T-cell (primary cell): ENCODE measurements around the gene KCTD15. TPM values are rescaled to one million over a fixed set of nuclear protein-coding genes. Genes with fewer than 3 reads are reported as not detected.

ENCODE experiments used
- ATAC-seq, 4 experiments: fragments of 200-7000 bp in 3 of 4; fragments of 150-1000 bp in 1 of 4; cut with Tn5 transposase; replicated peaks in 1 of 4; 1 replicate in 3 of 4; 2 replicates in 1 of 4; pipeline ENCODE4 v1.10.0; 2021; ENCODE audit warnings: moderate library complexity in 3 of 4, mild to moderate bottlenecking in 2 of 4, moderate number of reproducible peaks in 1 of 4
- CTCF ChIA-PET, 2 donors: fragments of 300-600 bp; sonication (Branson Sonifier 250); formaldehyde crosslinking; loops; one replicate each; lab custom pipeline; 2022; ENCODE audit warnings: antibody characterized with exemption in 2 of 2; lab: Charles Lee
- POLR2A ChIA-PET, 2 donors: fragments of 300-600 bp; sonication (Branson Sonifier 250); formaldehyde crosslinking; loops; one replicate each; lab custom pipeline; 2022; ENCODE audit warnings: antibody characterized with exemption in 2 of 2; lab: Charles Lee
- DNase-seq, 35 experiments: peaks; one replicate each; pipeline versions ENCODE4 v3.0.0 to v3.0.0-alpha.2; 2013 to 2023
- H3K27ac ChIP-seq: one replicate; pipeline ENCODE4 v1.5.1; 2013; ENCODE audit warnings: low read length
- H3K27me3 ChIP-seq, 2 experiments: replicated peaks in 1 of 2; 1 replicate in 1 of 2; 2 replicates in 1 of 2; pipeline versions ENCODE4 v1.6.1 to v1.7.0; 2013; ENCODE audit warnings: low read length in 1 of 2, mixed read lengths in 1 of 2; ENCODE audit not compliant: control insufficient read depth in 2 of 2, insufficient read depth in 2 of 2; ENCODE audit errors: extremely low read depth in 1 of 2
- H3K36me3 ChIP-seq, 2 donors: 1 replicate in 1 of 2; 2 replicates in 1 of 2; pipeline versions ENCODE4 v1.6.1 to v1.7.0; 2013; ENCODE audit warnings: low read length in 1 of 2; ENCODE audit not compliant: control insufficient read depth in 2 of 2, insufficient read depth in 1 of 2; ENCODE audit errors: extremely low read depth in 1 of 2
- H3K4me1 ChIP-seq, 2 experiments: 1 replicate in 1 of 2; 2 replicates in 1 of 2; pipeline versions ENCODE4 v1.6.1 to v1.7.0; 2013; ENCODE audit warnings: low read length in 2 of 2, mixed read lengths in 1 of 2; ENCODE audit not compliant: insufficient read depth in 2 of 2, control insufficient read depth in 1 of 2; ENCODE audit errors: extremely low read depth in 1 of 2
- H3K4me3 ChIP-seq, 2 donors: 1 replicate in 1 of 2; 2 replicates in 1 of 2; pipeline versions ENCODE4 v1.5.1 to v1.7.0; 2013; ENCODE audit warnings: mild to moderate bottlenecking in 2 of 2, low read length in 1 of 2, moderate library complexity in 1 of 2; ENCODE audit not compliant: control insufficient read depth in 1 of 2; ENCODE audit errors: extremely low read depth in 1 of 2
- H3K9me3 ChIP-seq: 2 replicates; pipeline ENCODE4 v1.7.0; 2013
- H3K27ac Mint-ChIP-seq, 2 donors: one replicate each; pipeline ENCODE4 v1.8.0; 2020 to 2021; ENCODE audit warnings: mild to moderate bottlenecking in 2 of 2, mixed read lengths in 2 of 2
- H3K27me3 Mint-ChIP-seq, 2 donors: one replicate each; pipeline ENCODE4 v1.8.0; 2021 to 2022; ENCODE audit warnings: mixed read lengths in 2 of 2
- H3K36me3 Mint-ChIP-seq: one replicate; pipeline ENCODE4 v1.8.0; 2021; ENCODE audit warnings: mixed read lengths
- H3K4me1 Mint-ChIP-seq, 3 donors: one replicate each; pipeline ENCODE4 v1.8.0; 2020 to 2022; ENCODE audit warnings: mixed read lengths in 3 of 3, mild to moderate bottlenecking in 1 of 3
- H3K4me3 Mint-ChIP-seq, 3 donors: one replicate each; pipeline ENCODE4 v1.8.0; 2020 to 2022; ENCODE audit warnings: mild to moderate bottlenecking in 3 of 3, mixed read lengths in 3 of 3, moderate library complexity in 3 of 3
- H3K9me3 Mint-ChIP-seq, 3 donors: one replicate each; pipeline ENCODE4 v1.8.0; 2020 to 2022; ENCODE audit warnings: mixed read lengths in 3 of 3
- WGBS: methylation state at CpG from one replicate; pipeline ENCODE4 v1.1.5; 2013; ENCODE audit warnings: missing lambda C conversion rate; ENCODE audit not compliant: insufficient coverage; 5-methylcytosine and 5-hydroxymethylcytosine counted together
- total RNA-seq, 35 experiments: library from RNA in 6 of 35; stranded (reverse) in 6 of 35; fragments of 120-200 nt in 1 of 35; gene quantifications; one replicate each; pipeline versions ENCODE4 v1.2.1 to v1.2.4 and lab custom pipeline; 2013 to 2026

Gene KCTD15
- total RNA-seq, 5 donors from 2014 or later (not counting 1 experiment from before 2014, with no cell fraction given), result 3.2 to 11.1 (median 5.2) TPM

DNA sequence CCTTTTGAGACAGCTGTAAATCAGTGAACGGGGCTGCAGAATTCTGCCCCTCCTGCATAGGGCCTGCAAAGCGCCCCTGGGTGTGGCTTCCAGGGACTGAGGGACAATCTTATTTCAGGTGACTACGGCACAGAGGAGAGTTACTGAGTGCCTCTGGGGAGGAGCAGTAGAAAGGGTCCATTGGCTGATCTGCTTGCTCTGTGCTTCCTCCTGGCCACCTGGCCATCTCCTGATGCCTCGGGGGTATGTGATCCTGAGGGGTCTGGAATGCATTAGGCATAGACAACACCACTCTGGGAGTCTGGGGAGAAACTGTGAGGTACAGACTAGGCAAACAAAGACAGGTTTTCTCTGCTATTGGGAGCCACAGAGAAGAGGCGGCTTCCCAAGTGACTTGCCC, 2.8 kb downstream of the KCTD15 start:
- POLR2A ChIA-PET, result no interaction called here
- H3K27me3 Mint-ChIP-seq, result peaks cover 17 to 18% of the 10 kb centered on the region in 2 donors
- no peaks in the 10 kb centered on the region for H3K9me3 Mint-ChIP-seq
- no peaks in the 10 kb centered on the region for H3K36me3 ChIP-seq
- H3K4me3 Mint-ChIP-seq, result no peak overlapping the region
- no peak overlapping the region for H3K4me3 ChIP-seq
- peaks cover 3 to 11% of the 10 kb centered on the region in 2 experiments for H3K4me1 ChIP-seq
- no peak overlapping the region for H3K27ac Mint-ChIP-seq
- DNase-seq, result no peak
- no peaks in the 10 kb centered on the region for H3K36me3 Mint-ChIP-seq
- H3K27me3 ChIP-seq, result peaks cover 0 to 38% of the 10 kb centered on the region in 2 experiments
- WGBS, result 84% methylated on average over 5 of the region's 5 CpGs
- CTCF ChIA-PET, result interaction anchor here in 1 of 2 donors (0.7 kb wide), 1 partner anchor 19 kb away, joined by 4 read pairs; no protein-coding TSS in a partner anchor
- no peak overlapping the region for H3K27ac ChIP-seq
- no peaks in the 10 kb centered on the region for H3K9me3 ChIP-seq
- peaks cover 0 to 9% (median 4%) of the 10 kb centered on the region in 3 donors for H3K4me1 Mint-ChIP-seq
- no peak for ATAC-seq

DNA sequence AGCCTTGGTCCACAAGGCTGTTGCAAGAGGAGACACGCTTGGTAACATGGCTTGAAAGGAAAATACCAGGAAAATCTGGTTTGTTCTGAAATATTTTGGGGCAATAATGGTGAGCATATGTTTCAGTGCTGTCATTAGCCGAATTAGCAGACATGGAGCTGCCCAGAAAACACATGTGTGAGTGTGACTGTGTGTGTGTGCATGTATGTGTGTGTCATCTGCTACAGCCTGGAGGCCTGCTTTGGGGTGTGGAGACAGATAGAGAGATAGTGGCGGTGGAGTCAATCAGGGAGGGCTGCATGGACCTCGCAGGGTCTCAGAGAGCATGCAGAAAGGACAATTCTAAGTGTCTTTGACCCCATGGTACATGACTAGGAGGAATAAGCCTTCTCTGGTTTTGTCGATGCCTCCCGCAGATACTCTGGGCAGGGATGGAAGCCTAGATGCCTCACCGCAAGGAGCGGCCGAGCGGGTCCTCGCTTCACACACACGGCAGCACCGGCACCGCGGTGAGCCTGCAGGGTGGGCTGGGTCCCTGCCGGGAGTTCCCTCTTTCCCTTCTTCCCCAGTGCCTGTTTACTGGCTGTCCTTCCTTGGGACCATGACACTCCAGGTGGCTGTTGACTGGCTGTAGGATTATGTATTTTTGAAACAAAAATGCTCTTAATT, 3.5 kb downstream of the KCTD15 start:
- Histone ChIP-seq H3K4me3 (no peak overlapping the region), H3K9me3 (no peaks in the 10 kb centered on the region), H3K36me3 (no peaks in the 10 kb centered on the region), H3K27me3 (peaks cover 0 to 31% of the 10 kb centered on the region in 2 experiments), H3K27ac (no peak overlapping the region), H3K4me1 (peaks cover 3 to 7% of the 10 kb centered on the region in 2 experiments)
- ChIA-PET CTCF (no interaction called here), POLR2A (no interaction called here)
- Mint-ChIP-seq H3K4me1 (peaks cover 0 to 9% (median 2%) of the 10 kb centered on the region in 3 donors), H3K27ac (no peak overlapping the region), H3K9me3 (no peaks in the 10 kb centered on the region), H3K27me3 (peaks cover 15 to 18% of the 10 kb centered on the region in 2 donors), H3K36me3 (no peaks in the 10 kb centered on the region), H3K4me3 (no peak overlapping the region)
- ATAC-seq (no peak), DNase-seq (no peak)
- WGBS, result 86% methylated on average over 4 of the region's 16 CpGs

DNA sequence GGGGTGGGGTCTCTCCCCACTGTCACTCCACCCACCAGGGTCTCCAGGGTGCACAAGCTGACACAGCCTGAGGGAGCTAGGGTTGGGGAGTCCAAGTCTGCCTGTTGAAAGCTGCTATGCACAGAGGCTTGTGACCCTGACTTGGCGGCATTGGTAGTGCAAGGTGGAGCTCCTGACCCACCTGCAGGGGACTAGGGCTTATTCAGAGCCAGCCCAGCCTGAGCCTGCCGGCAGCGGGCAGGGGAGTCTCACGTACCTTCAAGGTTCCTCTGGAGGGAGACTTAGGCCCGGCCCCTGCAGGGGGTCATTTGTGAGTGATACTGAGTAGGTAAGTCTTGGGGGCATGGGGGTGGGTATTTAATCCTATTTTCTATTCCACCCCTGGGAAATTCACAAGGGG, 4.7 kb downstream of the KCTD15 start:
- ChIA-PET POLR2A (no interaction called here), CTCF (no interaction called here)
- Mint-ChIP-seq H3K27ac (no peak overlapping the region), H3K9me3 (no peaks in the 10 kb centered on the region), H3K36me3 (no peaks in the 10 kb centered on the region), H3K27me3 (peaks cover 15 to 18% of the 10 kb centered on the region in 2 donors), H3K4me3 (no peak overlapping the region), H3K4me1 (peaks cover 0 to 17% (median 7%) of the 10 kb centered on the region in 3 donors)
- peaks cover 0 to 30% of the 10 kb centered on the region in 2 experiments for H3K27me3 ChIP-seq
- DNase-seq, result no peak
- no peak for ATAC-seq
- H3K4me3 ChIP-seq, result no peak overlapping the region
- H3K36me3 ChIP-seq, result no peaks in the 10 kb centered on the region
- 100% methylated on average over 4 of the region's 5 CpGs for WGBS
- peaks cover 3 to 20% of the 10 kb centered on the region in 2 experiments for H3K4me1 ChIP-seq
- H3K27ac ChIP-seq, result no peak overlapping the region
- no peaks in the 10 kb centered on the region for H3K9me3 ChIP-seq

DNA sequence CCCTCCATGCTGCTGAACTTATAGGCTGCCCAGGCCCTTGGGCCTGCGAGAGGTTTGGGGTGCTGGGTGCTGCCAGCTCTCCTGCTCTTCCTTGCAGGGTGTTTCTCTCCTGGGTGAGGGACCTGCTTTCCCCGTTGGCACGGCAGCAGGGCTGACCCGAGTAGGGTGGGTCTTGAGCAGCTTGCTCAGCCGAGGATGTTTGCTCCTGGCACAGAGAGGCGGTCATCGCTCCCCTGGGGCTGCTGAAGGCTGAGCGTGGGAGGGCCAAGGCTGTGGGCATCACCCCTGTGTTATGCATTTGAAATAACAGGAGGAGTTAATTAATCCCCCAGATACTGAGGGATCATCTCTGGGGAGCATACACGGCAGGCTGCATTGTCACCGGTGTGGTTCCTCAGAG, 5.3 kb downstream of the KCTD15 start:
- no peak for DNase-seq
- no peaks in the 10 kb centered on the region for H3K36me3 Mint-ChIP-seq
- WGBS, result 88% methylated on average over 3 of the region's 10 CpGs

DNA sequence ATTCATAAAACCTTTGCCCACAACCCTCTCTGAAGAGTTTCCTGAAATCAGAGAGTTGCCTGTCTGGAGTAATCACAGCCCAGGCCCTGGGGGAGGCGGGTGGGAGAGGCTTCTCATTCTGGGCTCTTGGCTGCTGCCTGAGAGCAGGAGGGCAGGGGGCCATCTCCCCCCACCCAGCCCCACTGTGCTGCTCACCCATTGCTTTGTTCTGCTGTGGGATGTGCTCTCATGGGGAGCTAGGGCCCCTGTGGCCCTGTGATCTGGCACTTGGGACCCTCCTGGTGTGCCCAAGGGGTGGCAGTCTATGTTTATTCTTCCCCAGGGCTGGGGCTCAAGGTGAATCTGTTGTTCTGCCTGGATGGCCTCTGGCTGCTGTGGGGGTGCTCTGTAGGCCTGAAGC, 6.1 kb downstream of the KCTD15 start:
- Histone ChIP-seq H3K36me3 (no peaks in the 10 kb centered on the region), H3K4me3 (no peak overlapping the region), H3K27me3 (peaks cover 0 to 25% of the 10 kb centered on the region in 2 experiments), H3K9me3 (no peaks in the 10 kb centered on the region), H3K27ac (no peak overlapping the region), H3K4me1 (peaks cover 0 to 21% of the 10 kb centered on the region in 2 experiments)
- no CpG with 5 or more reads among the region's 1 CpG for WGBS
- peaks cover 0 to 18% (median 7%) of the 10 kb centered on the region in 3 donors for H3K4me1 Mint-ChIP-seq
- POLR2A ChIA-PET, result no interaction called here
- CTCF ChIA-PET, result no interaction called here
- no peak for ATAC-seq
- DNase-seq, result no peak
- H3K9me3 Mint-ChIP-seq, result no peaks in the 10 kb centered on the region
- no peak overlapping the region for H3K4me3 Mint-ChIP-seq
- no peak overlapping the region for H3K27ac Mint-ChIP-seq
- no peaks in the 10 kb centered on the region for H3K36me3 Mint-ChIP-seq
- peaks cover 12 to 18% of the 10 kb centered on the region in 2 donors for H3K27me3 Mint-ChIP-seq

More for the DNA sequence above, 5.3 kb downstream of the KCTD15 start:
- H3K4me1 ChIP-seq, result peaks cover under 1 to 26% of the 10 kb centered on the region in 2 experiments
- peaks cover 0 to 28% of the 10 kb centered on the region in 2 experiments for H3K27me3 ChIP-seq
- no peak for ATAC-seq
- no peak overlapping the region for H3K4me3 ChIP-seq
- Mint-ChIP-seq H3K27ac (peak overlapping the region in 1 of 2 donors; percentile 16), H3K4me1 (peaks cover 0 to 23% (median 10%) of the 10 kb centered on the region in 3 donors), H3K27me3 (peaks cover 15 to 18% of the 10 kb centered on the region in 2 donors), H3K4me3 (no peak overlapping the region), H3K9me3 (no peaks in the 10 kb centered on the region)
- ChIA-PET POLR2A (no interaction called here), CTCF (no interaction called here)
- H3K36me3 ChIP-seq, result no peaks in the 10 kb centered on the region
- no peaks in the 10 kb centered on the region for H3K9me3 ChIP-seq
- no peak overlapping the region for H3K27ac ChIP-seq

DNA sequence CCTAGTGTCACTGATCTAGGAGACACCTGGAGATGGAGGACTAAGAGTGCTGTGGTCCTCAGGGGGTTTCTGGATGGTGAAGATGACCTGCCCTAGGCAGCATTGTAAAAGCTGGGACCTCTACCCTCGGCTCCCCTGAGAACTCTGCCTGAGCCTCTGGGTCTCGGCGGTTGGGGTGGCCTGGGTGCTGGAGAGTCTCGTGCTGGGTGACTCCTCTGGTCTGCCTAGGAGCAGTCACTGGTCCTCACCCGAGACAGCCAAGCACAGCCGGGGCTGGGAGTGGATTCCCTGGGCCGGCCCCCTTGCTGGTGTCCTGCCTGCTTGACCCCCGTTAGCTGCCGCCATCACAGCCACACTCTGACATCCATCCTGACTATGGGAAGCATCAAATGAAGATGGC, 6.7 kb downstream of the KCTD15 start:
- peaks cover 0 to 22% of the 10 kb centered on the region in 2 experiments for H3K27me3 ChIP-seq
- H3K36me3 ChIP-seq, result no peaks in the 10 kb centered on the region
- H3K4me1 ChIP-seq, result peaks cover 0 to 21% of the 10 kb centered on the region in 2 experiments
- no peak overlapping the region for H3K27ac Mint-ChIP-seq
- ATAC-seq (no peak), DNase-seq (no peak)
- ChIA-PET CTCF (no interaction called here), POLR2A (no interaction called here)
- no peak overlapping the region for H3K4me3 ChIP-seq
- H3K4me1 Mint-ChIP-seq, result peaks cover 0 to 20% (median 7%) of the 10 kb centered on the region in 3 donors
- H3K27me3 Mint-ChIP-seq, result peaks cover 12 to 18% of the 10 kb centered on the region in 2 donors
- no peaks in the 10 kb centered on the region for H3K9me3 ChIP-seq
- no peak overlapping the region for H3K4me3 Mint-ChIP-seq
- no peaks in the 10 kb centered on the region for H3K36me3 Mint-ChIP-seq
- WGBS, result 88% methylated on average over 9 of the region's 9 CpGs
- no peaks in the 10 kb centered on the region for H3K9me3 Mint-ChIP-seq
- H3K27ac ChIP-seq, result no peak overlapping the region
